Stimulated activated CD4-positive, alpha-beta T cell treated with anti-CD3 and anti-CD28 coated beads, Interleukin-12 subunit alpha, Interleukin-12 subunit beta, amount 100 ng/mL, for 4 hours (primary cell): Measurements from ENCODE around the gene SLC35C1.
A peak's percentile ranks its signal among the peaks of the same experiment; 100 is the strongest.
"Not testable (repeated sequence)": the region's sequence is repeated elsewhere in the genome, so short reads cannot be mapped to it uniquely, and the experiment has no call there.

Experiments used
- DNase-seq: peaks from one replicate; pipeline ENCODE4 v3.0.0-alpha.2; 2020

Gene SLC35C1

GRCh38 chr11:45811571-45812290, 6.8 kb downstream of the SLC35C1 start:
- DNase-seq = no peak

DNA sequence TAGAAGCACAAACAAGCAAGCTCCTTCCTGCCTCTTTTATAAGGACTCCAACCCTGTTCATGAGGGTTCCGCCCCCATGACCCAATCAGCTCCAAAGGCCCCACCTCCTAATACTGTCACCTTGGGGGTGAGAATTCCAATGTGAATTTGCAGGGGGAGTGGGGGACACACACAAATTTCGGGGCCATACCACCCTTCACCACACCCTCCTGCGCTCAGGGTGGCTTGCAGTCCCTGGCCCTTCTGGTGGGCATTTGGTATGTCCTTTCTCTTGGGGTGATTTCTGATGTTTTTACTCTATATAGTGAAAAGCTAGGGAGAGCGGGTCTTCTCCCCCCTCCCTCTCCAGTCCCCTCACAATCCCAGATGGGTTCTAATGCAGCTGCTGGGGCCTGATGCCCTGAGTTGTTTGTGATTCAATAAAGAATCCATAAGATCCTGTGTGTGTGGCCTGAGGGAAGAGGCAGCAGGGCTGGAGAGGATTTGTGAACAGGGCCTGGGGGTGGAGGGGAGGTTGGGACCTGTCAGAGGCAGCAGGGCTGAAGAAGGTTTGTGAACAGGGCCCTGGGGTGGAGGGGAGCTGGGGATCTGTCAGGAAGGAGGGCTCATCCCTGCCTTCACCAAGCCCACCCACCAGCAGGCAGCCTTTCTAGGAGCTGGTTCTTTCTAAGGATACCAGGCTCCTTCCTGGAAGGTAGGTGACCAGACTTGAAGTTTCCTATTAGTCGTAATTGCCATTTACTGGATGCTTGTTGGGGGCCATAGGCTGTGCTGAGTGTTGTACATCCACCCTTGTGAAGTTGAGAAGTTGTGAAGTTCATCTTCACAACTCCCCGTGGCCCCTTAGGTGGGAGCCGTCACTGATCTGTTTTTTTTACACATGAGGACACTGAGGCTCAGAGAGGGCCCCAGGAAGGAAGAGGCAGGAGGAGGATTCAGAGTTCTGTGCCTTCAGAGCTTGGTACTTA, 7.9 kb downstream of the SLC35C1 start:
- no peak for DNase-seq

GRCh38 chr11:45815747-45816146, 10.8 kb downstream of the SLC35C1 start:
- DNase-seq = no peak

GRCh38 chr11:45816614-45817013, 11.7 kb downstream of the SLC35C1 start:
- no peak for DNase-seq

DNA sequence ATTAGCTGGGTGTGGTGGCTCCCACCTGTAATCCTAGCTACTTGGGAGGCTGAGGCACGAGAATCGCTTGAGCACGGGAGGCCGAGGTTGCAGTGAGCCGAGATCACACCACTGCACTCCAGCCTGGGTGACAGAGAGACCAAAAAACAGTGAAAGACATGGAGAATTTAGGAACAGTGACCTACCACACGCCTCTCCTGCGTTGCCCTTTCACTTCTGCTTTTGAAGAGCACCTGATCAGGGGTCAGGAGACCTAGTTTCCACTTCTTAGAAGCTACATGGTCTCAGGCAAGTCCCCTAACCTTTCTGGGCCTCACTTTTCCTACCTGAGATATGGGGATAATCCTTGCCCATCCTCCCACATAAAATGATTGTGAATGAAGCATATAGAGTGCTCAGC, 12.2 kb downstream of the SLC35C1 start:
- no peak for DNase-seq

DNA sequence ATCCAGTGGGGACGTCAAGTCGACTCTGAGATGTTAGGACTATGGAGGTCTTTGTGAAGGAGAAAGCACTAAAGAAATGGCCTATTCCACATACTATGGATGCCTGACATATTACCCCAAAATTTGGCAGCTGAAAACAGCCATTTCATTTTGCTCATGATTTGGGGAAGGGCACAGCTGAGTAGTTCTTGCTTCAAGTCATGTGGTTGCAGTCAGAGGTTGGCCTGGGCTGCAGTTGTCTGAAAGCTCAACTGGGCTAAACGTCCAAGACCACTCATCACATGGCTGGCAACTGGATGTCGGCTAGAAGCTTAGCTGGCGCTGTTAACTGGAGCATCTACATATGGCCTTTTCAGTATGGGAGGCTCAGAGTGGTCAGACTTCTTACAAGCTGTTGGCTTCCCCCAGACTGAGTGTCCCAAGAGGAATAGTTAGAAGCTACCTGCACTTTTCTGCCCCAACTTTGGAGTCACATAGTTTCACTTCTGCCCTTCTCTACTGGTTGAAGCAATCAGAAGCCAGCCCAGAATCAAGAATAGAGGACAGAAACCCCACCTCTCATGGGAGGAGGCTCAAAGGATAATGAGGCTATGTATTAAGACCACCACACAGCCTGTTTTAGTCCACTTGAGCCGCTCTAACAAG, 14.1 kb downstream of the SLC35C1 start:
- no peak for DNase-seq

- no peak for DNase-seq
These were observed 15.4 kb downstream of the SLC35C1 start for GRCh38 chr11:45820211-45820857.

- DNase-seq = not testable (repeated sequence)
These were observed 21.5 kb downstream of the SLC35C1 start for GRCh38 chr11:45826492-45826891.

DNA sequence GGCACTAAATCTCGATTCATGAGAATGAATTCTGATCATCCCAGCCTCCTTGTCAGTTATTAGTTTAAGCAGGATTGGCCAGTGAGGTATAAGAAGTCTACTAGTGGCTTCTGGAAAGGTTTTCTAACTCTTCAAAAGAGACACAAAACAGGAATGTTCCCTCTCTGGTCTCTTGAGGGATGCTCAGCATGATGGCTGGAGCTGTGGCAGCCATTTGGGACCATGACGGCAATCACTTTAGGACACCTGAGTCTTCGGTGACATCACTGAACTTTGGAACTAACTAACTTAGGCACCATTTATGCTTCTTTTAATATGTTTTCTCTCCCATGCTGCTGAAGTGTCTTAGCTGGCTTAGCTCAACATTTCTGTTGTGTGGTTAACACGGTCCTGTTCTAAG, 22.2 kb downstream of the SLC35C1 start:
- no peak for DNase-seq

DNA sequence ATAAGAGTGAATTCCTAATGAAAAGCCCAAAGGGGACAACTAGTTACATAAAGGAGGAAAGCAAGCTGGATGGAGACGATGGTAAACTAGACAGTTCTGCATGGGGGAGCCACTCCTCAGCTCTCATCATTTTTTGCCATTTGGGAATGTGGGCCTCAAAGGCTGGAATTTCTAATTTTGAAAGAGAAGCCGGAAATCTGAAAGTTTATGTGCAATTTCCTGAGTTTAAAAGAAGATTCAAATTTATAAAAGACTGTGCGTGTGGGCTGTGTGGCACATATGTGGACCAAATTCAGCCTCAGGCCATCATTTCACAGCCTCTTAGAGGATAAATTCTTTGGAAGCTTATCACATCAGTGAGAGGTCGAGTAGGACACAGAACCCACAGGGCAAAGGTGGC, 24.0 kb downstream of the SLC35C1 start:
- no peak for DNase-seq

DNA sequence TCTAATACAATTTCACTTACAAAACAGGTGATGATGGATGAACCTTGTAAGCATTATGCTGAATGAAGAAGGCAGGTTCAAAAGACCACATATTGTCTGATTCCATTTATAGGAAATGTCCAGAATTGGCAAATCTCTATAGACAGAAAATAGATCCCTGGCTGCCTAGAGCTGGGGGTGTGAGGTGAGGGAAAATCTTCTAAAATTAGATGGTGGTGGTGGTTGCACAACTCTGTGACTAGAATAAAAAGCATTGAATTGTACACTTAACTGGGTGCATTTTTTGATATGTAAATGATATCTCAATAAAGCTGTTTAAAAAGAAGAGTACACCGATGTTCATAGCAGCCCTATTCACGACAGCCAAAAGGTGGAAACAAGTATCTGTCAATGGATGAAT, 25.6 kb downstream of the SLC35C1 start:
- DNase-seq = no peak

DNA sequence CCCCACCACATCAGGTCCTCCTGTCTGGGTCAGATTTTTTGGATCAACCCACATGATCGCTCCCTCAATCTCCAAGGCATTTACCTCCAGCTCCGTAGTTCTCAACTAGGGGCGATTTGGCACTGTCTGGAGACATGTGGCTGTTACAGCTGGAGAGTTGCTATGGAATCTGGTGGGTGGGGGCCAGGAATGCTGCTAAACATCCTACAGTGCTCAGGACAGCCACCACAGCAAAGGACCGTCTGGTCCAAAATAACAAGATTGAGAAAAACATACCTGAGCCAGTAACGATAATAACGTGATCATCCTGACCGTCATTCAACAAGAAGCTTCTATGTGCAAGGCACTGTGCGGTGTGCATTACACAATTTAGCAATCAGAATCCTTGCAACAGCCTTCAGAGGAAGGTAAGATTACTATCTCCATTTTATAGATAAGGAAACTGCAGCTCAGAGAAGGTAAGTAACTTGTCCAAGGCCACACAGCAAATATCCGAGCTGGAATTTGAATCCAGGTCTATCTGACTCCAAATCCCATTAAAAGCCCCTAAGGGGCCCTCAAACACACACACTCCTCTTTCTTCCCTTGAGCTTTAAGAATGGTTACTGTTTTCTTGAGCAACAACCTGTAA, 28.0 kb downstream of the SLC35C1 start:
- DNase-seq = no peak

DNA sequence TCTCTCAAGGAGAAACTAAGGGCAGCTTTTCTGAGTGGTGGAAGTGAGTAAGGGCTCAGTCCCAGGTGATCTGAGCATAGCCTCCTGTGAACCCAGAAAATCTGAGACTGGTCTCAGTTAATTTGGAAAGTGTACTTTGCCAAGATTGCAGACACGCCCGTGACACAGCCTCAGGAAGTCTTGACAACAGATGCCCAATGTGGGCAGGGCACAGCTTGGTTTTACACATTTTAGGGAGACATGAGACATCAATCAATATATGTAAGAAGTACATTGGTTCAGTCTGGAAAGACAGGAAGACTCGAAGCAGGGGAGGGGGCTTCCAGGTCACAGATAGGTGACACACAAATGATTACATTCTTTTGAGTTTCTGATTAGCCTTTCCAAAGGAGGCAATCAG, 28.8 kb downstream of the SLC35C1 start:
- no peak for DNase-seq

GRCh38 chr11:45834298-45834756, 29.4 kb downstream of the SLC35C1 start:
- no peak for DNase-seq

GRCh38 chr11:45839204-45839603, 34.3 kb downstream of the SLC35C1 start:
- DNase-seq = no peak

DNA sequence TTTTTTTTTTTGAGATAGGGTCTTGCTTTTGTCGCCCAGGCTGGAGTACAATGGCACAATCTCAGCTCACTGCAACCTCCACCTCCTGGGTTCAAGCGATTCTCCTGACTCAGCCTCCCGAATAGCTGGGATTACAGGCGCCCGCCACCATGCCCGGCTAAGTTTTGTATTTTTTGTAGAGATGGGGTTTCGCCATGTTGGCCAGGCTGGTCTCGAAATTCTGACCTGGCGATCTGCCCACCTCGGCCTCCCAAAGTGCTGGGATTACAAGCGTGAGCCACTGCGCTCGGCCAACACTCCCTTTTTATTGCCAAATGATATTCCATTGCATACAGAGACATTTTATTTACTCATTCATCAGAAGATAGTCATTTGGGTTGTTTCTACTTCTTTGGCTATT, 35.3 kb downstream of the SLC35C1 start:
- not testable (repeated sequence) for DNase-seq

DNA sequence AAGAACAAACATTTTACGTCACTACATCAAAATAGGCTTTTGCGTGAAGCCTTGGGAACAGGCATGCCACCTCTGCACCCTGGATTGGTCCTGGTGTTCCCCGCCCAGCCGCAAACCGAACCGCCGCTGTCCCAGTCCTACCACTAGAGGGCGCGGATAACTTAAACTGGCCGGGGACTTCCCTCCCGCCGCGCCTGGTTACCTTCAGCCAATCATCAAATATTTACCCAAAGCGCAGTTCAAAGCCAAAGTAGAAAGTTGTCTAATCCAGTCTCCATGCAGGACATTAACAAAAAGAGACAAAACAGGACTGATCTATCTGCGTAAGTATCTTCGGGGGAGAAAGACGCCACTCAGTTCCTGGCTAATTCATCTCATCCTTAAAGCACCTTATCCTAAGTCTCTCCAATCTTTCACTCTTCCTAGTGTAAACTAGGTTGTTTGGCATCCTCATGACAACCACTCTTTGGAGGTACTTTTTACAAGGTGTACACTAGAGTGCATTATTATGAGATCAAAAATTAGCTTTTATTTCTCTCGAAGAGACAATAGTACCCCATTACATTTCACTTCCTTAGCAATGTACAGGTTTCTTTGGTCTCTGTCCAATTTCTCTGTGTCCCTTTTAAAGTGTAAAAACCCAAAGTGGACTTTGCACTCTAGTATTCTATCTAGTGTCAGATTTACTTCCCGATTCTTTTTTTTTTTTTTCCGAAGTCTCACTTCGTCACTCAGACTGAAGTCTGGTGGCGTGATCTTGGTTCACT, 38.4 kb downstream of the SLC35C1 start:
- peak; percentile 80 for DNase-seq

DNA sequence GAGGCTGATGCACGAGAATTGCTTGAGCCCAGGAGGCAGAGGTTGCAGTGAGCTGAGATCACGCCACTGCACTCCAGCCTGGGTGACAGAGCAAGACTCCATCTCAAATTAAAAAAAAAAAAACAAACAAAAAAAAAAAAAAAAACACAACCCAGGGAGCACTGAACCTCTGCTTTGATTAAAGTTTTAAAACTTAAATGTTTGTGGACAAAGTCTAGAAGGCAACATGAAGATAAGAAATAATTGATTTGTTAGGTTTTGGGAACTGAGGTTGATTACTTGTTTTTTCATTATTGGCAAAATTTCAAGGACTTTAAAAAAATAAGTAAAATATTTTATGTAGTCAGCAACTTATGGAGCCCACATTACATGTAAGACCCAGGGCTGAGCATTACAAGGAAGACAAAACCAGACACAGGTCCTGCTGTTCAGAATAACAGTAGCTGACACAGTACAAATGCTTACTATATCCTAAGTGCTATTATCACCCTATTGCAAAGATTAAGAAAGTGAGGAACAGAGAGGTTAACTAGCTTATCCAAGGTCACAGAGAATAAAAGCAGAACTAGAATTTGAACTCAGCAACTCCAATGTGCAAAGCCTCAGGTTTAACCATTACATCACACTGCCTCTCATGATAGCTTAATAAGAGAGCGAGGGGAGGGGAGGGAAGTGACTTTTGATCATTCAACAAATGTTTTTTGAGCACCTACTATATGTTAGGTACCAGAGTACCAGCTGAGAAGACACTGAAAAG, 40.1 kb downstream of the SLC35C1 start:
- DNase-seq = no peak

DNA sequence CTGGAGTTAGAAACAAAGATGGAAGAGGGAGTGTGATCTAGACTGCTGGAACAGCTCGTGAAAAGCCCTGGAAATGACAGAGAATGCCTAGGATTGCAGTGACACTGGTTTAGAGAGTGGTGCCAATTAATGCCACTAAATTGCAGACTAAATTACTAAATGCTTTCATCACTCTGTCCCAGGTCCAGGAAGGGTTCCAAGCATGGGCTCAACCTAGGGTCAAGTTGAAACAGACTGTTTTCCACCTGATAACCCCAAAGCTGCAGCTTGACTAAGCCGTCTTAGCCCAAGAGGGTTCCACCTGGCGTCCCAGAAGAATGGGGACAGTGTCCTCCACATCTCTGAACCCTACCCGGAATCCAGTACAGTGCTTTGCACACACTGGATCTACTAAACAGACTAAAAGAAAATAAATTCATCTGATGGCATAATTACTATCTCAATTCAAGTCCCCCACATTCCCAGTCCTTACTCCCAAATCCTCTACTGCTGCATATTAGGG, 41.3 kb downstream of the SLC35C1 start:
- DNase-seq = no peak
